Mesenchymal stem cell (in vitro differentiated cells and primary cell): Measurements from ENCODE around the gene PPP2R5A.

Experiments
- DNase-seq: peaks from one replicate; pipeline ENCODE4 v3.0.0-alpha.2; 2013
- H2AFZ ChIP-seq: one replicate; pipeline ENCODE4 v1.6.1; 2013; ENCODE audit warnings: low read depth, mild to moderate bottlenecking, control low read depth, inconsistent platforms, low read length, moderate library complexity
- H2AK5ac ChIP-seq: 2 replicates; pipeline ENCODE4 v1.6.1; 2013; ENCODE audit warnings: low read length, moderate library complexity, mild to moderate bottlenecking, inconsistent platforms; ENCODE audit not compliant: severe bottlenecking
- H2BK120ac ChIP-seq: one replicate; pipeline ENCODE4 v1.6.1; 2013; ENCODE audit warnings: low read depth, mild to moderate bottlenecking, inconsistent platforms, low read length, moderate library complexity
- H2BK12ac ChIP-seq, 2 experiments: one replicate each; pipeline ENCODE4 v1.6.1; 2013; ENCODE audit warnings: inconsistent platforms in 2 of 2, low read length in 2 of 2, mild to moderate bottlenecking in 2 of 2, moderate library complexity in 2 of 2, control low read depth in 1 of 2
- H2BK15ac ChIP-seq: one replicate; pipeline ENCODE4 v1.6.1; 2013; ENCODE audit warnings: mild to moderate bottlenecking, low read depth, inconsistent platforms; ENCODE audit not compliant: poor library complexity, severe bottlenecking
- H2BK5ac ChIP-seq: 2 replicates; pipeline ENCODE4 v1.6.1; 2013; ENCODE audit warnings: low read depth, mild to moderate bottlenecking, low read length, control low read depth, inconsistent platforms; ENCODE audit not compliant: poor library complexity, severe bottlenecking
- H3K14ac ChIP-seq, 2 experiments: one replicate each; pipeline ENCODE4 v1.6.1; 2013; ENCODE audit warnings: inconsistent platforms in 2 of 2, low read length in 2 of 2, control low read depth in 1 of 2, mild to moderate bottlenecking in 1 of 2, moderate library complexity in 1 of 2
- H3K18ac ChIP-seq, 2 experiments: one replicate each; pipeline ENCODE4 v1.6.1; 2013; ENCODE audit warnings: inconsistent platforms in 2 of 2, low read length in 2 of 2, control low read depth in 1 of 2, low read depth in 1 of 2, mild to moderate bottlenecking in 1 of 2
- H3K23ac ChIP-seq, 2 experiments: one replicate each; pipeline ENCODE4 v1.6.1; 2013; ENCODE audit warnings: inconsistent platforms in 2 of 2, low read length in 2 of 2, mild to moderate bottlenecking in 2 of 2, moderate library complexity in 2 of 2, control low read depth in 1 of 2
- H3K27ac ChIP-seq: 2 replicates; pipeline ENCODE4 v1.5.1; 2013; ENCODE audit warnings: mild to moderate bottlenecking, moderate library complexity, low read length, control low read depth, inconsistent platforms; ENCODE audit not compliant: poor library complexity, severe bottlenecking
- H3K27me3 ChIP-seq, 2 experiments: 2 replicates each; pipeline versions ENCODE4 v1.6.1 to v1.7.0; 2013; ENCODE audit warnings: low read length in 2 of 2, mild to moderate bottlenecking in 2 of 2, moderate library complexity in 2 of 2, control low read depth in 1 of 2, inconsistent platforms in 1 of 2; ENCODE audit not compliant: control insufficient read depth in 1 of 2, insufficient read depth in 1 of 2
- H3K36me3 ChIP-seq, 2 experiments: 2 replicates each; pipeline versions ENCODE4 v1.6.1 to v1.7.0; 2013; ENCODE audit warnings: low read length in 2 of 2, control low read depth in 1 of 2, inconsistent platforms in 1 of 2, low read depth in 1 of 2, mild to moderate bottlenecking in 1 of 2; ENCODE audit not compliant: insufficient read depth in 2 of 2, control insufficient read depth in 1 of 2
- H3K4ac ChIP-seq, 2 experiments: one replicate each; pipeline ENCODE4 v1.6.1; 2013; ENCODE audit warnings: inconsistent platforms in 2 of 2, low read length in 2 of 2, mild to moderate bottlenecking in 2 of 2, moderate library complexity in 2 of 2, control low read depth in 1 of 2, low read depth in 1 of 2
- H3K4me1 ChIP-seq: 2 replicates; pipeline ENCODE4 v1.6.1; 2013; ENCODE audit warnings: low read depth, low read length, control low read depth; ENCODE audit not compliant: control insufficient read depth, insufficient read depth
- H3K4me2 ChIP-seq: 2 replicates; pipeline ENCODE4 v1.6.1; 2013; ENCODE audit warnings: low read length, mild to moderate bottlenecking, inconsistent platforms; ENCODE audit not compliant: poor library complexity, severe bottlenecking
- H3K4me3 ChIP-seq, 2 experiments: 2 replicates each; pipeline versions ENCODE4 v1.5.1 to v1.7.0; 2013; ENCODE audit warnings: low read length in 2 of 2, mild to moderate bottlenecking in 2 of 2, control low read depth in 1 of 2, low read depth in 1 of 2; ENCODE audit not compliant: insufficient read depth in 1 of 2
- H3K79me1 ChIP-seq: replicated peaks from 2 replicates; pipeline ENCODE4 v1.6.1; 2013; ENCODE audit warnings: mild to moderate bottlenecking, control low read depth, low read length, inconsistent platforms; ENCODE audit not compliant: poor library complexity, severe bottlenecking
- H3K9ac ChIP-seq: 2 replicates; pipeline ENCODE4 v1.7.0; 2013; ENCODE audit warnings: mild to moderate bottlenecking, low read length, moderate library complexity
- H3K9me3 ChIP-seq: 2 replicates; pipeline ENCODE4 v1.7.0; 2013; ENCODE audit warnings: mild to moderate bottlenecking, low read length; ENCODE audit not compliant: control insufficient read depth
- H4K8ac ChIP-seq: one replicate; pipeline ENCODE4 v1.6.1; 2013; ENCODE audit warnings: inconsistent platforms, mild to moderate bottlenecking, low read length, moderate library complexity
- H4K91ac ChIP-seq: one replicate; pipeline ENCODE4 v1.6.1; 2013; ENCODE audit warnings: mild to moderate bottlenecking, low read length, inconsistent platforms
- WGBS: methylation state at CpG from one replicate; pipeline ENCODE4 v1.1.7; 2013; ENCODE audit warnings: mixed read lengths; 5-methylcytosine and 5-hydroxymethylcytosine counted together

Gene PPP2R5A

DNA sequence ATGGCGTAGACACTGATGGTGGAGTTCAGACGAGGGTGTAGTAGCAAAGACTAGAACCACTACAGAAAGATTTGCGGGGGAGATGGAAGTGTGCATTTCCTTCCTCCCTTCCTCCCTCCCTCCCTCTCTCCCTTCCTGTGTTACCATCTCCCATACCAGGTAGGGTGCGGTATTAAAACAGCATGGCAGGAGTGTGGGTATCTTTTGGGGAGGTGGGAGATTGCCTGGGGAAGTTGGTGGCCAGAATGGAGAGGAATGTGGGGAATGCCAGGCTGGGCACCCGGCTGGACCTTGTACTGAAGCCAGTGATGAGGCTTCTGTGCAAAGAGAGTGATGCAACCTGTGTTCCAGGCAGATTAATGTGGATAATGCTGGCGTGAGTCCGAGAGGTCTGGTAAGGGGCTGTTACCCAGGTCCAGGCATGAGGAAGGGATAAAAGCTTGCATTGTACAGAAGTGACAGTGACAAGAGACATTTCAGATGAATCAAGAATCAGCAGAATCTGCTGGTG lies 30.3 kb upstream of the PPP2R5A start:
- Histone ChIP-seq H2AK5ac (no peak overlapping the region), H2BK120ac (no peak overlapping the region), H2AFZ (no peak overlapping the region), H3K27me3 (peaks cover 0 to 15% of the 10 kb centered on the region in 2 experiments), H3K23ac (no peak overlapping the region), H3K36me3 (no peaks in the 10 kb centered on the region), H4K91ac (no peak overlapping the region), H3K27ac (no peak overlapping the region), H3K4ac (no peak overlapping the region), H3K9me3 (no peaks in the 10 kb centered on the region), H2BK5ac (no peak overlapping the region), H3K14ac (no peak overlapping the region), H3K4me1 (no peaks in the 10 kb centered on the region), H4K8ac (no peak overlapping the region), H2BK12ac (no peak overlapping the region), H3K4me2 (no peak overlapping the region), H3K18ac (no peak overlapping the region), H3K79me1 (no peaks in the 10 kb centered on the region), H2BK15ac (no peak overlapping the region), H3K9ac (no peak overlapping the region), H3K4me3 (no peak overlapping the region)
- 89% methylated on average over 4 of the region's 7 CpGs for WGBS
- DNase-seq, result no peak

DNA sequence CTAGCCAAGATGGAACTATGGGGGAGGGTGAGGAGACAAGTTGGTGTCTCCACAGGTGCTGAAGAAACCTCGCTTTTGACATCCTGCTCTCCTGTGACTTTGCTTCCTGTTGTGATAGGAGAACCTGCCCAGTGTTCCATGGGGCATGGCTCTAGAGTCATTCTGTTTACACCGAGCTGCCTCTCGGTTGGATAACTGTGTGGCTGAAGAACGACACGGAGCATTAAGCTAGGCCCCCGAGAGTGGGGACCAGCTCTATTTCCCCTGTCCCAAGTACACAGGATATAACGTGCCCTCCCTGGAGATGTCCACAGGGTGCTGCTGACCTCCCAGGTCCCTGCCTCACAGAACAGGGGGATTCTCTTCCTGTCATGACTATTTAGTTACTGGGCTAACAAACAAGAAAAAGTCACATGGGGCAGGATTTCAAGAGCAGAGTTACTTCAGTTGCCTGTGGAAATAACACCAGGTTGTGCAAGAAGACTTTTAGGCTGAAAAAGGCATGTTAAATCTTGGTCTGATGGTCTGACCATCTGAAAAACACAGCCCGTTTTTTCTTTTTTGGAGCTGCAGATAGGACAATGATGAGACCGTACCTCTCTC lies 29.4 kb upstream of the PPP2R5A start:
- Histone ChIP-seq H3K79me1 (no peaks in the 10 kb centered on the region), H4K91ac (no peak overlapping the region), H3K23ac (no peak overlapping the region), H3K4me3 (no peak overlapping the region), H3K4ac (no peak overlapping the region), H3K36me3 (no peaks in the 10 kb centered on the region), H3K27me3 (peaks cover 0 to 15% of the 10 kb centered on the region in 2 experiments), H2BK15ac (no peak overlapping the region), H3K14ac (no peak overlapping the region), H3K18ac (no peak overlapping the region), H3K9me3 (no peaks in the 10 kb centered on the region), H3K4me2 (no peak overlapping the region), H2BK12ac (no peak overlapping the region), H2BK5ac (no peak overlapping the region), H2AFZ (no peak overlapping the region), H2BK120ac (no peak overlapping the region), H4K8ac (no peak overlapping the region), H3K9ac (peak overlapping the region; percentile 34), H3K4me1 (no peaks in the 10 kb centered on the region), H3K27ac (no peak overlapping the region), H2AK5ac (no peak overlapping the region)
- DNase-seq, result peak; percentile 24
- 85% methylated on average over 9 of the region's 9 CpGs for WGBS

DNA sequence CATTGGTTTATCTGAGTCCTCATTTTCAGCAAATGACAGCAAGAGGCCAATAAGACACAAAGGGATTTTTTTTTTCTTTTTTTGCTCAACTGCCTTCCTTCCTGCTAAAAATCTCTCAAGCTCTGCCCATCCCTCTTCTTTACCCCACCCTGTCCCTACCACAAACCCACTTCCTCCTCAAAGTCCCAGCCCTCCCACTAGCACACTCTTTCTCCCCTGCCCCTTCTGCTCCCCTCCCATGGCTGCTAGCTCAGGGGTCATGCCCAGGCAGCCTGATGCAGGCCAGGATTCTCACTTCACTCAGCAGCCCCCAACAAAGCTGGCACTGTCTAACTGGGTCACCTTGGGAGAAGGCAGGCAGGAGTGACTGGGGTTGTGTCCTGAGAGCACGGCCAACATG lies 28.8 kb upstream of the PPP2R5A start:
- no peak overlapping the region for H3K23ac ChIP-seq
- peak overlapping the region; percentile 94 for H4K8ac ChIP-seq
- H3K4me2 ChIP-seq, result no peak overlapping the region
- no peak overlapping the region for H2BK5ac ChIP-seq
- no peak overlapping the region for H3K27ac ChIP-seq
- H3K9me3 ChIP-seq, result no peaks in the 10 kb centered on the region
- H3K4me3 ChIP-seq, result no peak overlapping the region
- H2BK12ac ChIP-seq, result peak overlapping the region; percentile 7 to 33
- H3K14ac ChIP-seq, result peak overlapping the region in 1 of 2 experiments; percentile 2
- no peak overlapping the region for H2AFZ ChIP-seq
- no peaks in the 10 kb centered on the region for H3K36me3 ChIP-seq
- WGBS, result no CpG with 5 or more reads among the region's 1 CpG
- DNase-seq, result no peak
- H2BK120ac ChIP-seq, result no peak overlapping the region
- H3K18ac ChIP-seq, result peak overlapping the region in 1 of 2 experiments; percentile 48
- H3K4ac ChIP-seq, result peak overlapping the region in 1 of 2 experiments; percentile 49
- peaks cover 0 to 15% of the 10 kb centered on the region in 2 experiments for H3K27me3 ChIP-seq
- no peaks in the 10 kb centered on the region for H3K4me1 ChIP-seq
- no peak overlapping the region for H2BK15ac ChIP-seq
- peak overlapping the region; percentile 34 for H3K9ac ChIP-seq
- no peaks in the 10 kb centered on the region for H3K79me1 ChIP-seq
- H4K91ac ChIP-seq, result peak overlapping the region; percentile 48
- no peak overlapping the region for H2AK5ac ChIP-seq

DNA sequence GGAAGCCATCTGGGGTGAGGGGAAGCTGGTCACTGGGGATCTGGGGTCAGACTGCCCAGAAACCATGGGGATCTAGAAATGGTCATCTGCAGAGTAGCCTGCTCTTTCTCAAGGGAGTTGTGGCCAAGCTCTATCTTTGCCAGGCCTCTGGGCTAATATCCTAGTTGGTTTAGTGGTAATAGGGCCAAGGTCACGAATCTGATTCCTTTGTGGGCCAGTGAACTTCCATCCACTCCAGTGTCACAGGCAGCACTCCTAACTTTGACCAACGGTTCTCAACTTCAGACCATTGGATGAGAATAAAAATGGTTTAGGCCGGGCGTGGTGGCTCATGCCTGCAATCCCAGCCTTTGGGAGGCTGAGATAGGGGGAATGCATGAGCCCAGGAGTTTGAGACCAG lies 28.1 kb upstream of the PPP2R5A start:
- H3K27ac ChIP-seq, result no peak overlapping the region
- no peak overlapping the region for H3K4me3 ChIP-seq
- H3K79me1 ChIP-seq, result no peaks in the 10 kb centered on the region
- H3K9me3 ChIP-seq, result no peaks in the 10 kb centered on the region
- 88% methylated on average over 4 of the region's 4 CpGs for WGBS
- no peak overlapping the region for H2BK5ac ChIP-seq
- no peak overlapping the region for H4K91ac ChIP-seq
- no peak overlapping the region for H3K23ac ChIP-seq
- no peak overlapping the region for H2AK5ac ChIP-seq
- H2BK15ac ChIP-seq, result no peak overlapping the region
- H3K14ac ChIP-seq, result no peak overlapping the region
- H3K4me1 ChIP-seq, result no peaks in the 10 kb centered on the region
- H3K27me3 ChIP-seq, result peaks cover 0 to 9% of the 10 kb centered on the region in 2 experiments
- no peak overlapping the region for H3K4ac ChIP-seq
- H3K36me3 ChIP-seq, result no peaks in the 10 kb centered on the region
- H4K8ac ChIP-seq, result no peak overlapping the region
- no peak overlapping the region for H3K9ac ChIP-seq
- no peak overlapping the region for H3K18ac ChIP-seq
- H2BK12ac ChIP-seq, result no peak overlapping the region
- H2AFZ ChIP-seq, result no peak overlapping the region
- no peak overlapping the region for H3K4me2 ChIP-seq
- DNase-seq, result no peak
- H2BK120ac ChIP-seq, result no peak overlapping the region
